Spleen (tissue), 7 donors: ENCODE measurements around the gene MIDN.
A peak's percentile ranks its signal among the peaks of the same experiment; 100 is the strongest.

Experiments used
- POLR2A ChIP-seq, 3 donors: fragments of 450-650 bp; IDR thresholded peaks; one replicate each; pipeline ENCODE4 v1.5.1; 2017; ENCODE audit warnings: antibody characterized with exemption in 3 of 3, mild to moderate bottlenecking in 1 of 3
- POLR2AphosphoS5 ChIP-seq, 3 donors: sonication (generic); formaldehyde crosslinking; IDR thresholded peaks; one replicate each; pipeline ENCODE4 v1.5.1; 2017; ENCODE audit warnings: antibody characterized with exemption in 3 of 3
- TF ChIP-seq, protein P1 (sequence below), 11 experiments: fragments of 200-600 bp in 7 of 11; fragments of 450-650 bp in 4 of 11; sonication (generic) in 4 of 11; IDR thresholded peaks in 8 of 11; conservative IDR thresholded peaks in 3 of 11; 1 replicate in 7 of 11; 2 replicates in 4 of 11; pipeline versions ENCODE4 v1.4.0 to v1.8.0; 2016 to 2021; ENCODE audit warnings: antibody characterized with exemption in 11 of 11, inconsistent platforms in 4 of 11, mild to moderate bottlenecking in 1 of 11
- donor health status: DM: no; HTN: no; CAD: no; lungs with moderate emphysema.
- donor health status: DM: no; HTN: no; CAD: no.
- donor health status: DM: no; HTN: no; CAD: no.

DNA sequence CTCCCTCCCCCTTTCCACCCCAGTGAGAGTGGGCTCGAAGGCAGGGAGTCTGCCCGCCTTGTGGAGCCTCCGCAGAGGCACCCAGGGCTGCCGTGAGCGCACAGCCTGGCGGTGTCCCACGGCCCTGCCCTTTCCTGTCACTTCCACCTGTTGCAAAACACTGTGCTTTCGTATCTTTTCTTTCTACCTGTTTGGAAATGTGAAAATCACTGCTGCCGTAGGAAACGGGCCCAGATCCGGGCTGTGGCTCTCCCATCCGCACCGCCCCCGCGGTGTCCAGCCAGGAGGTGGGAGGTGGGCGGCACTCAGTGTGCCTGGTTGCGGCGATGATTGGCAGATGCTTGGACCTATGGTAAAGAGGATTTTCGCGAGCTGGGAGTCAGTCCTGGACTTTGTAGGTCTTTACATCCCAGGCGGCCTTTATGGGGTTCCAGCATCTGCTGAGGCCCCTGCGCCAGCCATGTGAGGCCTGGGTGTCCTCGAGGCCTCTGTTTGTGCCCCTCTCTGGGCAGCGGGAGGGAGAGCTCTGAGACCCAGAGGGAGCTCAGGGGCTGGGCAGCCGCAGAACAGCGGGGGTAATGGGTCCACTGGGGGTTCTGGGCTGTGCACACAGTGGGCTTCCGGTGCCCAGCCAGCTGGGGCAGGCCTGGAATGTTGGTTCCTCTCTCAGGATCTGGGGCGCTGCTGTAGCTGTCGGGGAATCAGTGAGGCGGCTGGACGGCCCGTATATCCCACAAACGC, 36.7 kb upstream of the MIDN start:
- no peak for TF ChIP-seq POLR2A (IDR thresholded peaks at IDR 0.05)
- TF ChIP-seq, protein P1, sequence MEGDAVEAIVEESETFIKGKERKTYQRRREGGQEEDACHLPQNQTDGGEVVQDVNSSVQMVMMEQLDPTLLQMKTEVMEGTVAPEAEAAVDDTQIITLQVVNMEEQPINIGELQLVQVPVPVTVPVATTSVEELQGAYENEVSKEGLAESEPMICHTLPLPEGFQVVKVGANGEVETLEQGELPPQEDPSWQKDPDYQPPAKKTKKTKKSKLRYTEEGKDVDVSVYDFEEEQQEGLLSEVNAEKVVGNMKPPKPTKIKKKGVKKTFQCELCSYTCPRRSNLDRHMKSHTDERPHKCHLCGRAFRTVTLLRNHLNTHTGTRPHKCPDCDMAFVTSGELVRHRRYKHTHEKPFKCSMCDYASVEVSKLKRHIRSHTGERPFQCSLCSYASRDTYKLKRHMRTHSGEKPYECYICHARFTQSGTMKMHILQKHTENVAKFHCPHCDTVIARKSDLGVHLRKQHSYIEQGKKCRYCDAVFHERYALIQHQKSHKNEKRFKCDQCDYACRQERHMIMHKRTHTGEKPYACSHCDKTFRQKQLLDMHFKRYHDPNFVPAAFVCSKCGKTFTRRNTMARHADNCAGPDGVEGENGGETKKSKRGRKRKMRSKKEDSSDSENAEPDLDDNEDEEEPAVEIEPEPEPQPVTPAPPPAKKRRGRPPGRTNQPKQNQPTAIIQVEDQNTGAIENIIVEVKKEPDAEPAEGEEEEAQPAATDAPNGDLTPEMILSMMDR (IDR thresholded peaks at IDR 0.05 in 8 of 11, conservative IDR thresholded peaks at IDR 0.05 in 3 of 11) = no peak
- TF ChIP-seq POLR2AphosphoS5 (IDR thresholded peaks at IDR 0.05) = peak in 2 of 3 donors; percentile 32 to 73
